Stimulated activated CD8-positive, alpha-beta memory T cell treated with anti-CD3 and anti-CD28 coated beads, Interleukin-7, amount 100 ng/mL, for 24 hours (primary cell): Measurements from ENCODE around the gene KCNJ9.

ENCODE experiments used
- DNase-seq: peaks from one replicate; pipeline ENCODE4 v3.0.0-alpha.2; 2020; ENCODE audit warnings: low read depth

Gene KCNJ9

GRCh38 chr1:160127381-160127780 lies 46.0 kb downstream of the KCNJ9 start:
- DNase-seq = no peak

DNA sequence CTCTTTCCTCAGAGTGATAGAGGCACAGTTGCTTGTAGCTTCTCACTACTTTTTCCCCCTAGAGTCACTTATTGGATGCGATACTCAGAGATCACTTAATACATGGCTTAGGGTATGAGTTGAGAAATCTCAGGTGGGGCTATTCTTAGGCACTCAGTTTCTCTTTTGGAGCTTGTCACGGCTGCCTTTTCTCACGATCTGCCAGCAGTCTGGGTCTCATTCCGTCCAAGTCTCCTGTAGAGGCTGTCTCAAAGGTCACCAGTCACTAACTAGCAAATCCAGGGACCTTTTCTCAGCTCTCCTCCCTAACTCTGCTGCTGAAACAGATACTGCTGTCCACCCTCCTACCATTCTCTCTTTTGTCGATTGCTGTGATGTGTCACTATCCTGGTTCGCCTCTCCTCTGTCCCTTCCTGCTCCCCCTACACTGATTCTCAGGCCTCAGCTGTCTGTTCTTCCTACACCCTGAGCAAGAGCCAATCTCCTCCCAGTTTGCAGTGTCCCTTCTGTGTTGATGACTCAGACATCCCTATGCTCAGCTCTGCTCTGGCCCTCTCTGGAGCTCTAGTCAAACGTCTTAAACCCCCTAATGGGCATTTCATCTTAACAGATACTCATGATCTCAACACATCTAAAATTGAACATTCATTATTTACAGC lies 46.7 kb downstream of the KCNJ9 start:
- no peak for DNase-seq

DNA sequence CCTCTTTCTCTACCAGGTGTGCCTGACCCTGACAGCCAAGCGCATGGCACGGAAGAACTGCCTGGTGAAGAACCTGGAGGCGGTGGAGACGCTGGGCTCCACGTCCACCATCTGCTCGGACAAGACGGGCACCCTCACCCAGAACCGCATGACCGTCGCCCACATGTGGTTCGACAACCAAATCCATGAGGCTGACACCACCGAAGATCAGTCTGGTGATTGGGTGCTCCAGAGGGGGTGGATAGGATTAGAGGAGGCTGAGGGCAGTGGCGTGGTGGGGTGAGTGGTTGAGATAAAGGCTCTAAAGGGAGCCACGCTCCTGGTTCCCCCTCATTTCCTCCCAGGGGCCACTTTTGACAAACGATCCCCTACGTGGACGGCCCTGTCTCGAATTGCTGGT lies 47.3 kb downstream of the KCNJ9 start:
- no peak for DNase-seq

DNA sequence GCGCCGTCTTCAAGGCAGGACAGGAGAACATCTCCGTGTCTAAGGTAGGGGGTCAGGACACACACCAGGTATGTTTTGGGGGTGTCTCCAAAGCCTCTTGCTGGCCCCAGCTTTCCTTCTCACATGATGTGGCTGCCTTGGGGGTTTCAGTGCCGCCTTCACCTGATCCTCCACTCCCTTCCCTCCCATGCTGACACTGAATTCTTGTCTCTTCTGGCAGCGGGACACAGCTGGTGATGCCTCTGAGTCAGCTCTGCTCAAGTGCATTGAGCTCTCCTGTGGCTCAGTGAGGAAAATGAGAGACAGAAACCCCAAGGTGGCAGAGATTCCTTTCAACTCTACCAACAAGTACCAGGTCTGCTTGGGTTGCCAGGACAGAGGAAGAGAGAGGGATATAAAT lies 47.7 kb downstream of the KCNJ9 start:
- DNase-seq = no peak

DNA sequence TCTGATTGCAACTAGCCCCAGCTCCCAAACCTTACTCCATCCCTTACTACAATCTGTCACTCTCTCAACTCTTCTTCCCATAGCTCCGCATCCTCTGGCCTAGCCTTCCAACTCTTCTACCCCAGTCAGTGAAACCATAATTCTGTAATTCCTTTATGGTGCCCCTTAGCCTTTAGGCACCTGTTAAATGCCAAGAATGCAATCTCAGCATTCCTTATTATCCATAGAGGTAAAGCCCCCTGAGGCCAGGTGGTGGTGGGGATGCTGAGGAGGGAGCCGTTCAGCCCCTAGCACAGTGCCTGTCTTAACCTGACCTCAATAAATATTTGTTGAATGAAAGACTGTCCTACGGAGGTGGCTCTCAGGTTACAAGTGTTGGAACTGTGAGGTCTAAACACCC lies 48.2 kb downstream of the KCNJ9 start:
- DNase-seq = no peak

DNA sequence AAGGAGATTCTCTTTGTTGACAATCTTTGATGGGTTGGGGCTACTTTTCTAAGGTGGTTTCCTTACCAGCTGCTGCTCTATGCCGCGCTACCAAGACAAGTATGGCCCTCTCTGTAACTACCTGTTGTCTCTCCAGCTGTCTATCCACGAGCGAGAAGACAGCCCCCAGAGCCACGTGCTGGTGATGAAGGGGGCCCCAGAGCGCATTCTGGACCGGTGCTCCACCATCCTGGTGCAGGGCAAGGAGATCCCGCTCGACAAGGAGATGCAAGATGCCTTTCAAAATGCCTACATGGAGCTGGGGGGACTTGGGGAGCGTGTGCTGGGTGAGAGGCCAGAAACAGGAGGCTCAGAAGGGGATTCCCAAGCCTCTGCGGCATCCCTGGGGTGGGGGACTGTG lies 48.6 kb downstream of the KCNJ9 start:
- no peak for DNase-seq

DNA sequence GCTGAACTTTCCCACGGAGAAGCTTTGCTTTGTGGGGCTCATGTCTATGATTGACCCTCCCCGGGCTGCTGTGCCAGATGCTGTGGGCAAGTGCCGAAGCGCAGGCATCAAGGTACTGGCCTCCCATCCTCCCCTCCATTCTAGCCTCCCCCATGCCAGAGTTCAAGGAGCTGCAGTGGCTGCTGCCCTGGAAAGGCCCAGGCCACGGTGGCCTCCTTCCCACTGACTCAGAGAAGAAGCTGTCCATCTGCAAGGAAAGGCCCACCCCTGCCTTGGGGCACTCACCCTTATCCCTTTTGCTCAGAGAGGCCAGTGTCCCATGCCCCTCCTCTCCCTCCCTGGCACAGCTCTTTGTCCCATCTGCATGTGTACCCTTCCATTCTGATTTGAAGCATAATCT lies 49.1 kb downstream of the KCNJ9 start:
- DNase-seq = no peak

GRCh38 chr1:160130939-160131338 lies 49.6 kb downstream of the KCNJ9 start:
- no peak for DNase-seq

DNA sequence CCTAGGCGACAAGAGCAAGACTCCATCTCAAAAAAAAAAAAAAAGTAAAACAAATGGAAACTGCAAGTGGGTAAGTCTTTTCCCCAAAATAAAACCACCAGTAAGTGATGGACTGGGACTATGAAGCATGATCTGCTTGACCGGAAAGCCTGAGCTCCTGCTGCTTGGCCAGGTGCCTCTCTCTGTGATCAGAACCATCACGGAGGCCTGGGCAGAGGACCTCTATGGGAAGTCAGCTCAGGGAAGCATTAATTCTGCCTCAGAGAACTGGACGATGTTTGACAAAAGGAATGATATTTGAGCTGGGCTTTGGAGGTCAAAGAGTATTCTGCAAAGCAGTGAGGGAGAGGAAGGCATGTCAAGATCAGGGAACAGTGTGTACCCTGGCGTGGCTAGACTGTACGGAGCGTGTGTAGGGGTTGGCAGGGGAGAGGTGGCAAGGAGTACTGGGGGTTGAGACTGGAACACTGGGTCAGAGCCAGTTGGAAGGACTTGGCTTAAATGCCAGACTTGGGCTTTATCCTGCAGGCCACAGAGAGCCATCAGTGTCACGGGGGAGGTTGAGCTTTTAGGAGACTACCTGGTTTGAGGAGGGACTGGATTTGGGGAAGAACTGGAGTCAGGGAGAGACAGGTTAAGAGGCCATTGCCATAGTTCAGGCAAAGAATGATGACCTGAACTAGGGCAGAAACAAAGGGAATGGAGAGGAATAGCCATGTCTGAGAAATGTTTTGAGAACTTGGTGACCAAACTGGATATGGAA lies 50.6 kb downstream of the KCNJ9 start:
- no peak for DNase-seq

DNA sequence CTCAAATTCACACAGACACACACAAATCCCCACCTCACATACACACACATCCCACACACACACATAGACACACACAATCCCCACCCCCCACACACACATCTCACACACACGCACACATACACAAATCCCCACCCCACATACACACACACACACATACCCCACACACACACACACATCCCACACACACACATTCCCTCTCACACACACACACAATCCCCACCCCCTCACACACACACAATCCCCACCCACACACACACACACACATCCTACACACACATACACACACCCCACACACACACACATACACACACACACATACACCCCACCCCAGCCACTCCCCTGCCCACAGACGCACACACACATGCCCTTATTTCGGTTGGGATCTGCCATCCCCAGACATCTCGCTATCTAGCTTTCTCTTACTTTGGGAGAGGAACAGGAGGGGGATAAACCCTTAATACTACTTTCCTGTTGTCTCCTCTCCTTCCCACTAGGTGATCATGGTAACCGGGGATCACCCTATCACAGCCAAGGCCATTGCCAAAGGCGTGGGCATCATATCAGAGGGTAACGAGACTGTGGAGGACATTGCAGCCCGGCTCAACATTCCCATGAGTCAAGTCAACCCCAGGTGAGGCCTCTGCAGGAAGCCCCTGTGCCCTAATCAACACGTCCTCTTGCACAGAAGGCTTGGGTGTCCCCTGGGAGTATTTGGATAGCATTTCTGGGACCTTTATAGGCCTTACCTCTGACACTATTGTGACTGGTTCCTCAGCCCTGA lies 52.8 kb downstream of the KCNJ9 start:
- DNase-seq = no peak

- DNase-seq = no peak
Measured at GRCh38 chr1:160134791-160135572, 53.6 kb downstream of the KCNJ9 start.

GRCh38 chr1:160136121-160136925 lies 55.0 kb downstream of the KCNJ9 start:
- no peak for DNase-seq

GRCh38 chr1:160136926-160137200 lies 55.5 kb downstream of the KCNJ9 start:
- no peak for DNase-seq

- DNase-seq = no peak
Measured at GRCh38 chr1:160137216-160137862, 56.0 kb downstream of the KCNJ9 start.

GRCh38 chr1:160139840-160140239 lies 58.5 kb downstream of the KCNJ9 start:
- DNase-seq = no peak
